Calu3 (cell line): Measurements from ENCODE around the gene TPM1. TPM values are rescaled to one million over a fixed set of nuclear protein-coding genes. Genes with fewer than 3 reads are reported as not detected.
A peak's percentile ranks its signal among the peaks of the same experiment; 100 is the strongest.

ENCODE experiments used
- BruUV-seq: library from RNA; stranded (reverse); fragments of 400-500 nt; replicated peaks from 2 replicates; lab custom pipeline; 2021; lab: Mats Ljungman, UMichigan
- CTCF ChIA-PET: fragments of 300-600 bp; sonication (Branson Sonifier 250); formaldehyde crosslinking; loops from one replicate; lab custom pipeline; 2022; ENCODE audit warnings: antibody characterized with exemption; lab: Charles Lee
- DNase-seq: peaks from one replicate; pipeline ENCODE4 v3.0.0; 2022
- H3K27ac Mint-ChIP-seq: one replicate; pipeline ENCODE4 v1.8.0; 2022; ENCODE audit warnings: mixed read lengths; ENCODE audit not compliant: unreplicated experiment
- H3K27me3 Mint-ChIP-seq: one replicate; pipeline ENCODE4 v1.8.0; 2022; ENCODE audit warnings: mixed read lengths; ENCODE audit not compliant: unreplicated experiment
- H3K36me3 Mint-ChIP-seq: one replicate; pipeline ENCODE4 v1.8.0; 2022; ENCODE audit warnings: mild to moderate bottlenecking, moderate library complexity, mixed read lengths; ENCODE audit not compliant: insufficient read depth, unreplicated experiment
- H3K4me1 Mint-ChIP-seq: one replicate; pipeline ENCODE4 v1.8.0; 2022; ENCODE audit warnings: mild to moderate bottlenecking, low read depth, mixed read lengths; ENCODE audit not compliant: unreplicated experiment
- H3K4me3 Mint-ChIP-seq: one replicate; pipeline ENCODE4 v1.8.0; 2022; ENCODE audit warnings: mild to moderate bottlenecking, low read depth, moderate library complexity, mixed read lengths; ENCODE audit not compliant: unreplicated experiment
- H3K9me3 Mint-ChIP-seq: one replicate; pipeline ENCODE4 v1.8.0; 2022; ENCODE audit warnings: low read depth, mixed read lengths; ENCODE audit not compliant: unreplicated experiment
- CTCF ChIP-seq: fragments of 200-600 bp; IDR thresholded peaks from one replicate; pipeline ENCODE4 v1.8.0; 2022; ENCODE audit warnings: antibody characterized with exemption; ENCODE audit not compliant: unreplicated experiment
- intact Hi-C: fragments of 100-400 bp; cut with micrococcal nuclease; formaldehyde crosslinking; loops from one replicate; pipeline ENCODE4 v1.10.0; 2022; ENCODE audit not compliant: unreplicated experiment
- total RNA-seq: library from RNA; stranded (reverse); gene quantifications from 2 replicates; pipeline ENCODE4 v1.2.3, GENCODE V29; 2022

The TPM1 gene
- total RNA-seq, 1 experiment from 2014 or later = 1,158 TPM

DNA sequence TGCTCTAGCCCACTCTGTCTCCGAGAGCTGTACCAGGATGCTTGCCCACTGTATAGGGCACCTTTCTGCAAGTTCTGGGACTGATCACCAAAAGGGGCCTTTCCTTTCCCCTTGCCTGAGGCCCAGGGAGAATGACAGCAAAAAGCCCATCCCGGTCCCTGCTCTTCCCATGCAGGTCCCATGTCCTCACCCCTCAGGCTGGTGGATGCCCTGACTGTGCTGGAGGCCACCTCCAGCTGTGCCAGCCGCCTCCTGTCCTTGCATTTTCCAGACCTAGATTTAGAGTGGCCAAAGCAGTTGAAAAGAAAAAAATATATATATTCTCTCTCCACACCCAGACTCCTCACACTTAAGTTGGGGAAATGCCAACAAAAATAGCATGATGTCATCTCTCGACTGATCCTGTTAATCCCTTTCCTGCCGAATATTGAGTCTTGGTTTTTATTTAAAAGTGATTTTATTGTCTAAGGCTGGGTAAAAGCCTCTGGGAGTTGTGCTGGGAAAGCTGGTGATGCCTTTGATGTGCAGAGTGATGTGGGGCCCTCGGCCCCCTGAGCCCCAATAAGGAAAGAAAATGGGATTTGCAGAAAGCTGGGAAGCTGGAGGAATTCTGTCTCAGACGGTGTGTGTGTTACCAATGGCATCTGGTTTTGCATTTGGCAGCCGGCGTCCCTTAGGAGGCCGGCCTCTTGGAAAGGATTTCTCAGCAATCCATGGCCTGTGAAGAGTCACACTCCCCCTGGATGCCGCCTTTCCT, 29.3 kb upstream of the TPM1 start:
- DNase-seq = no peak
- H3K4me3 Mint-ChIP-seq = no peak overlapping the region
- no peaks in the 10 kb centered on the region for H3K9me3 Mint-ChIP-seq
- peaks cover 74% of the 10 kb centered on the region for H3K4me1 Mint-ChIP-seq
- no peaks in the 10 kb centered on the region for H3K36me3 Mint-ChIP-seq
- no peak for TF ChIP-seq CTCF
- intact Hi-C loops = no loop called here
- H3K27ac Mint-ChIP-seq = no peak overlapping the region
- H3K27me3 Mint-ChIP-seq = no peaks in the 10 kb centered on the region
- no TSS peak for BruUV-seq
- CTCF ChIA-PET = no interaction called here

DNA sequence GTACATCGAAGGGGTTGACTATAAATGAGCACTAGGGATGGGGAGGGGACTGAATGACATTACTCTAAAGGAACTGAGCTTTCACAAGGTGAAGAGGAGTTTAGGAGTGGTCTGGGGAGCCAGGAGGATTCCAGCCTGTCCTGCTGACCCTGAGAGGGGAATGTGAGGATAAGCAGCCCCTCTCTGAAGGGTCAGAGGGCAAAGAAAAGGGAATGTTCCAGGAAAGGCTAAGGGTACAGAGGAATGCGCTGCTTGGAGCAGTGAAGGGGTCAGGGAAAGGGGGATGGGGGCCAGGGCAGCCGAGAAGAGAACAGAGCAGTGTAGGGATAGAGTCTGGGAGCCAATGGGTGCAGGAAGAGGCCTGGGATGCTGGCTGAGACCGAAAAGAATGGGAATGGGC, 28.0 kb upstream of the TPM1 start:
- DNase-seq = no peak
- intact Hi-C loops = no loop called here
- H3K27ac Mint-ChIP-seq = peak overlapping the region; percentile 1
- TF ChIP-seq CTCF = no peak
- no peak overlapping the region for H3K4me3 Mint-ChIP-seq
- H3K9me3 Mint-ChIP-seq = no peaks in the 10 kb centered on the region
- peaks cover 4% of the 10 kb centered on the region for H3K36me3 Mint-ChIP-seq
- BruUV-seq = no TSS peak
- H3K4me1 Mint-ChIP-seq = peaks cover 81% of the 10 kb centered on the region
- CTCF ChIA-PET = interaction anchor here (0.8 kb wide), 1 partner anchor 36 kb away, joined by 3 read pairs; no protein-coding TSS in a partner anchor
- H3K27me3 Mint-ChIP-seq = no peaks in the 10 kb centered on the region

DNA sequence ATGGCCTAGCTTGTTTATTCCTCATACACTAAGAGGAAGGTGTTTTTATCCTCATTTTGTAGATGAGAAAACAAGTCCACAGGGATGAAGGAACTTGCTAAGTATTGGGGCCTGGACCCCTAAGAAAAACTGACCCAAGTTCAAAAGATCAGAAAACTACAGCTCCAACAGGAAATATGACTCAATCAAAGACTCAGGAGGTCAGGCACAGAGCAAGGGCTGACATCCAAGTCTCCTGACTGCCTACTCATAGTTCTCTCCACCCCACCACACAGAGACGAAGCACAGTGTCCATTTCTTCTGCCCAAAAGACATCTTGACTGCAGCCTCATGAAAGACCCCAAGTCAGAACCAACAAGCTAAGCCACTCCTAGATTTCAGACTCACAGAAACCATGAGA, 26.9 kb upstream of the TPM1 start:
- intact Hi-C loops = loop anchor here (5.0 kb wide), 1 partner anchor 118 kb away; no protein-coding TSS in a partner anchor
- Mint-ChIP-seq H3K27me3 (no peaks in the 10 kb centered on the region), H3K4me3 (no peak overlapping the region), H3K4me1 (peaks cover 84% of the 10 kb centered on the region), H3K9me3 (no peaks in the 10 kb centered on the region), H3K36me3 (peaks cover 11% of the 10 kb centered on the region), H3K27ac (peak overlapping the region; percentile 67)
- BruUV-seq = no TSS peak
- peak; percentile 34 for DNase-seq
- no peak for TF ChIP-seq CTCF
- CTCF ChIA-PET = interaction anchor here (0.5 to 1.2 kb wide), 3 partner anchors 12 to 33 kb away, joined by 3 to 5 read pairs (median 4); no protein-coding TSS in a partner anchor

GRCh38 chr15:63016234-63016633, 26.3 kb upstream of the TPM1 start:
- H3K36me3 Mint-ChIP-seq = peaks cover 11% of the 10 kb centered on the region
- no peak overlapping the region for H3K4me3 Mint-ChIP-seq
- H3K27ac Mint-ChIP-seq = peak overlapping the region; percentile 57
- H3K27me3 Mint-ChIP-seq = no peaks in the 10 kb centered on the region
- no peaks in the 10 kb centered on the region for H3K9me3 Mint-ChIP-seq
- intact Hi-C loops = loop anchor here (5.0 kb wide), 1 partner anchor 119 kb away; no protein-coding TSS in a partner anchor
- CTCF ChIA-PET = interaction anchor here (0.5 to 1.2 kb wide), 2 partner anchors 12 to 22 kb away, joined by 3 to 4 read pairs; no protein-coding TSS in a partner anchor
- no TSS peak for BruUV-seq
- no peak for TF ChIP-seq CTCF
- no peak for DNase-seq
- peaks cover 78% of the 10 kb centered on the region for H3K4me1 Mint-ChIP-seq
